ENCODE measurements around the gene CAPN13.

The CAPN13 gene

DNA sequence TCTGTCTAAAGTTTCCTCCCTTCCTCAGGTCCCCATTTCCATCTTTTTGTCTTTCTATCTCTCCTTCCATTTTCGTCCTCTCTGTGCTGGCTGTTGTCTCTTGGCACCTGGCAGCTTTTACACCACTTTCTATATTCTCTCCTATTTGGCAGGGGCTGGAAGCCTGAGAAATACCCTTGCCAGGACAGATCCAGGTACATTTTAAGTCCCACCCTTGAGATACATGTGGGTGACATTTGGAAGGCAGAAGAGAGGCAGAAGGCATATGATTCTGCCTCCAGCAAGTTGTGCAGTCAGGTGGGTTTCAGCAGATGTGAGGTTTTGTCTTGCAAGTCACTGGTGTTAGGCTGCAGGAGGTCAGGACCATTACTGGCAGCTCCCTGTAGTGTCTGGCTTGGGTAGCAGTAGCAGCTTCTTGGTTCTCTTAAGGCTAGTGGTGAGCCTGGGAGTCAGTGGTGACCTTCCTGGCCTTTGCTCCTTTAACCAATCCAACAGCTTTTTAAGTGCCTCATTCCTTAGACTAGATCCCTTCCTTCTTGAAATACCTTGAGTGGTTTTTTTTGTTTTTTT lies 90.1 kb downstream of the CAPN13 start:
- TF ChIP-seq, protein P1, sequence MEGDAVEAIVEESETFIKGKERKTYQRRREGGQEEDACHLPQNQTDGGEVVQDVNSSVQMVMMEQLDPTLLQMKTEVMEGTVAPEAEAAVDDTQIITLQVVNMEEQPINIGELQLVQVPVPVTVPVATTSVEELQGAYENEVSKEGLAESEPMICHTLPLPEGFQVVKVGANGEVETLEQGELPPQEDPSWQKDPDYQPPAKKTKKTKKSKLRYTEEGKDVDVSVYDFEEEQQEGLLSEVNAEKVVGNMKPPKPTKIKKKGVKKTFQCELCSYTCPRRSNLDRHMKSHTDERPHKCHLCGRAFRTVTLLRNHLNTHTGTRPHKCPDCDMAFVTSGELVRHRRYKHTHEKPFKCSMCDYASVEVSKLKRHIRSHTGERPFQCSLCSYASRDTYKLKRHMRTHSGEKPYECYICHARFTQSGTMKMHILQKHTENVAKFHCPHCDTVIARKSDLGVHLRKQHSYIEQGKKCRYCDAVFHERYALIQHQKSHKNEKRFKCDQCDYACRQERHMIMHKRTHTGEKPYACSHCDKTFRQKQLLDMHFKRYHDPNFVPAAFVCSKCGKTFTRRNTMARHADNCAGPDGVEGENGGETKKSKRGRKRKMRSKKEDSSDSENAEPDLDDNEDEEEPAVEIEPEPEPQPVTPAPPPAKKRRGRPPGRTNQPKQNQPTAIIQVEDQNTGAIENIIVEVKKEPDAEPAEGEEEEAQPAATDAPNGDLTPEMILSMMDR (IDR thresholded peaks at IDR 0.05) = no peak

- TF ChIP-seq, protein P1 (IDR thresholded peaks at IDR 0.05) = no peak
Observed at GRCh38 chr2:30716123-30716900, 90.9 kb downstream of the CAPN13 start.

GRCh38 chr2:30714811-30715709 lies 92.2 kb downstream of the CAPN13 start:
- TF ChIP-seq, protein P1 (IDR thresholded peaks at IDR 0.05) = no peak

- TF ChIP-seq, protein P1 (IDR thresholded peaks at IDR 0.05) = no peak
Observed at GRCh38 chr2:30713698-30714097, 93.5 kb downstream of the CAPN13 start.

- TF ChIP-seq, protein P1 (IDR thresholded peaks at IDR 0.05) = peak; percentile 99
Observed at GRCh38 chr2:30711646-30712085, 95.6 kb downstream of the CAPN13 start.

DNA sequence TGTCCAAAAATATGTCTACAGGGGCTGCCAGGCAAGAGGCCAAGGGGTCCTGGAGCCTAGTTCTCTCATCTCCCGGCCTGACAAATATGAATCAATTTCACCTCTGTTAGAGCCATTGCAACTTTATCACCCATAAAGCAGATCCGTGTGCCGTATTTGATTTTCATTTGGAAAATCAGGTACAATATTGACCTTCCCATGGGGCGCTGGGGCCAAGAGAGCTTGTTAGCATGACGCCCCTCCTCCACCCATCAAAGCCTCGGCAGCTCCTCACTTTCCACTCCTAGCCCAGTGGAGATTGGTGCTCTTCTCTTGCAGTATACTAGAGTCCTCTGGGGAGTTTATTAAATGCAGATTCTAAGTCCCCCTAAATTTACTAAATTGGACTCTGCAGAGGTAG lies 96.8 kb downstream of the CAPN13 start:
- TF ChIP-seq, protein P1 (IDR thresholded peaks at IDR 0.05) = no peak

GRCh38 chr2:30710016-30710415 lies 97.2 kb downstream of the CAPN13 start:
- TF ChIP-seq, protein P1 (IDR thresholded peaks at IDR 0.05) = no peak

All from LNCAP (cell line).